Measurements from ENCODE around the gene USP10.
"Not testable (repeated sequence)": the region's sequence is repeated elsewhere in the genome, so short reads cannot be mapped to it uniquely, and the experiment has no call there.

The USP10 gene

GRCh38 chr16:84673561-84673960 lies 26.2 kb upstream of the USP10 start:
- DNase-seq (ENCODE audit: low read depth in 2 of 2), result no peak

DNA sequence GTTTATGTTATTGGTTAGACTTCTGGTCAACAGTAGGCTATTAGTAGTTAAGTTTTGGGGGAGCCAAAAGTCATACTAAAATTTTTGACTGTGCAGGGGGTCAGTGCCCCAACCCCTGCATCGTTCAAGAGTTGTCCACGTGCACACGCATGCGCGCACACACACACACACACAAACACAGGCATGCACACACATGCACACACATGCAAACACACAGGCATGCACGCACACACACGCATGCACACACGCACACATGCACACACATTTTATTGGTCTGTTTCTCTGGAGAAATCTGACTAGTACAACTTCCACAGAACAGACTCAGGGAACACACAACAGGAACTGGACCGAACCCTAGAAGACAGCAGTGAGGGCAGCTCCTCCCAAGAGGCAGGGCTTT lies 24.4 kb upstream of the USP10 start:
- DNase-seq (ENCODE audit: low read depth in 2 of 2), result no peak

- no peak for DNase-seq (ENCODE audit: low read depth in 2 of 2)
Measured at GRCh38 chr16:84675884-84676283, 23.9 kb upstream of the USP10 start.

GRCh38 chr16:84677017-84677803 lies 22.6 kb upstream of the USP10 start:
- no peak for DNase-seq (ENCODE audit: low read depth in 2 of 2)

GRCh38 chr16:84677849-84678248 lies 22.0 kb upstream of the USP10 start:
- no peak for DNase-seq (ENCODE audit: low read depth in 2 of 2)

- DNase-seq (ENCODE audit: low read depth in 2 of 2), result no peak
Measured at GRCh38 chr16:84678541-84678940, 21.3 kb upstream of the USP10 start.

DNA sequence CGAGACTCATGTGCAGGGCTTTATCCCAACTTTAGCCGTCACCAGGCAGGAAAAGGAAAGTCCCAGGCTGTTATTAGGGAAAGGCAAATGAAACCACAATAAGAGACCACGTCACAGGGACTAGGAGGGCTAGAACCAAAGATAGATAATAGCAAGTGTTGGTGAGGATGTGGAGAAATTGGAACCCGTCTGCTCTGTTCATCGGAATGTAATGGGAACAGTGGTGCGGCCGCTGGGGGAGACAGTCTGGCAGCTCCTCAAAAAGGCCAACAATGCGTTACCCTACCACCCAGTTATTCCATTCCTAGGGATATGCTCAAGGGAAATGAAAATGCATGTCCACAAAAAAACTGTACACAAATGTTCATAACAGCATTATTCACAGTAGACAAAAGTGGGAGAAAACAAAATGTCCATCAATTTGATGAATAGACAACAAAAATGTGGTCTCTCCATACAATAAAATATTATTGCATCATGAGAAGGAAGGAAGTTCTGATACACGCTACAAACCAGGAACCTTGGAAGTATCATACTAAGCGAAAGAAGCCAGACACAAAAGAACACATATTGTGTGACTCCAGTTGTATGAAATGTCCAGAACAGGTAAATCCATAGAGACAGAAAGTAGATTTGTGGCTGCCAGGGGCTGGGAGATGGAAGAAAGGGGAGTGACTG lies 19.5 kb upstream of the USP10 start:
- DNase-seq (ENCODE audit: low read depth in 2 of 2), result no peak

DNA sequence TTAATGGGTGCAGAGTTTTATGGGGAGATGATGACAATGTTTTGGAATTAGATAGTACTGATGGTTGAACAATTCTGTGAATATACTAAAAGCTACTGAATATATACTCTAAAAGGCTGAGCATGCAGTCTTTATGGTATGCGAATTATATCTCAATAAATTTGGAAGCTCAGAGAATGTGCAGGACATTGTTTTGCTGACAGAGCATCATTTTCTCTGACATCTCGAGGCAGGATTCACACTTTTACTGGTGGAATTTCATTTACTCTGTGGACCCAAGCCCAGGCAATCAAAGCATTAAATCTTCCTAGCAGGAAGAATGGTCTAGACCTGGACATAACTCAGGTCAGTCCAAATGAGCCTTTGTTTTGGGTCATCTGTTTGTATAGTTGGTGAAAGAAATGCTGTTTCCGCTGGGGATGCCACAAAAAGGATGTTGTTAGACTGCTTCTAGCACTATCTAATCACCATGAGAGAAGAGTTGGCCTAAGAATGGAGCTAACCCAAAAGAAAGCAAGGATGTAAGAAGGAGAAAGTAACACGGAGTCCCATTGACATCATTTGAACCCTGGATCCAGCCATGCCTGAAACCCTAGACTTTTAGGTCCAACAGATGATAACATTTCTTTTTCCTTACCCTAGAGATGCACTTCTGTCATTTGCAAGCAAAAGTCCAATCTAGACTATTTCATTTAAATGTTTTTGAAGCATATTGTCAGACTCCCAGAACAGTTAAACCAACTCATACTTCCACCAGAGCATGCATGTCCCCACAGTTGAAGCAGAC lies 18.8 kb upstream of the USP10 start:
- DNase-seq (ENCODE audit: low read depth in 2 of 2), result no peak

- no peak for DNase-seq (ENCODE audit: low read depth in 2 of 2)
Measured at GRCh38 chr16:84683691-84684591, 15.9 kb upstream of the USP10 start.

- no peak for DNase-seq (ENCODE audit: low read depth in 2 of 2)
Measured at GRCh38 chr16:84684592-84684965, 15.2 kb upstream of the USP10 start.

- DNase-seq (ENCODE audit: low read depth in 2 of 2), result no peak
Measured at GRCh38 chr16:84685210-84685609, 14.6 kb upstream of the USP10 start.

DNA sequence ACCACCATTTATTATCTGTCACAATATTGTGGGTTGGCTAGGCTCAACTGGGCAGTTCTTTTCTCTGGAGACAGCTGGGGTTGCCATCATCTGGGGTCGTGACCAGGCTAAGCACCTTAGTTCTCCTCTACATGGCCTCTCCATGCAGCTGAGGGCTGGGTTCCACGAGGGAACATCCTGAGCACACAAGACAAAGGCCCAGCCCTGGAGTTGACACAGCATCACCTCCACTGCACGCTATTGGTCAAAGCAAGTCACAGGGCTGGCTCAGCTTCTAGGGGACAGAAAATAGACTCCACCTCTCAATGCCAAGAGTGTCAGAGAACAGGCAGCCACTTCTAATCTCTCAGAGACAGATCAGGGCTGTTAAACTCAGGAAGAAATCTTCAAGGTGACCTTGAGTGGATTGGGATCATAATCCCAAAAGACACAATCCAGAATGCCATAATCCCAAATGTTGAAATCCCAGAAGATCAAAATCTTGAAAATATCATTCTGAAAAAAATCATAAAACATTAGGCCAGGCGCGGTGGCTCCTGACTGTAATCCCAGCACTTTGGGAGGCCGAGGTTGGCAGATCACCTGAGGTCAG lies 13.0 kb upstream of the USP10 start:
- DNase-seq (ENCODE audit: low read depth in 2 of 2), result no peak

DNA sequence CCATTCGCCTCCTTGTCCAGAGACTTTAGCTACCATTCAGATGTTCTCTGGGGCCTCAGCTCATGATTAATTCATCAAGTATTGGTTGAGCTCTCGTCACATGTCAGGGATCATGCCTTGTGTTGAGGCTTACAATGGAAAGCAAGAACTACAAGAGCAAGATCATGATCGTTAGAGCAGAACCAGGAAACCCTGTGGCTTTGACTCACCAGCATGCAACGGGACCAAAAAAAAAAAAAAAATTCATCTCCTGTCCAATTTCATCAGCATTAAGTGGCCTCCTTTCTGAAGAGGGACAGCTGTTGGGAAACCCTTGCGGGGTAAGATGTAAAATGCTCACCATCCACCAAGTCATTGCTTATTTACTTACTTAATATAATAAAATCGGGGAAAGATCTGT lies 12.1 kb upstream of the USP10 start:
- DNase-seq (ENCODE audit: low read depth in 2 of 2), result no peak

DNA sequence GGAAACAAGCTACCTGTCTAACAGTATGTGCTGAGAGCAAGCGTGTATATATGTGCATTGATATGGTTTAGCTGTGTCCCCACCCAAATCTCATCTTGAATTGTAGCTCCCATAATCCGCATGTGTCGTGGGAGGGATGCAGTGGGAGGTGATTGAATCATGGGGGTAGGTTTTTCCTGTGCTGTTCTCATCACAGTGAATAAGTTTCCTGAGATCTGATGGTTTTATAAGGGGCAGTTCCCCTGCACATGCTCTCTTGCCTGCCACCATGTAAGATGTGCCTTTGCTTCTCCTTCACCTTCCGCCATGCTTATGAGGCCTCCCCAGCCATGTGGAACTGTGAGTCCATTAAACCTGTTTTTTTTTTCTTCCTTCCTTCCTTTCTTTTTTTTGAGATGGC lies 11.6 kb upstream of the USP10 start:
- not testable (repeated sequence) for DNase-seq (ENCODE audit: low read depth in 2 of 2)

GRCh38 chr16:84689111-84689510 lies 10.7 kb upstream of the USP10 start:
- no peak for DNase-seq (ENCODE audit: low read depth in 2 of 2)

- DNase-seq (ENCODE audit: low read depth in 2 of 2), result no peak
Measured at GRCh38 chr16:84690088-84690819, 9.5 kb upstream of the USP10 start.

GRCh38 chr16:84692451-84693214 lies 7.2 kb upstream of the USP10 start:
- no peak for DNase-seq (ENCODE audit: low read depth in 2 of 2)

GRCh38 chr16:84693869-84694268 lies 5.9 kb upstream of the USP10 start:
- not testable (repeated sequence) for DNase-seq (ENCODE audit: low read depth in 2 of 2)

DNA sequence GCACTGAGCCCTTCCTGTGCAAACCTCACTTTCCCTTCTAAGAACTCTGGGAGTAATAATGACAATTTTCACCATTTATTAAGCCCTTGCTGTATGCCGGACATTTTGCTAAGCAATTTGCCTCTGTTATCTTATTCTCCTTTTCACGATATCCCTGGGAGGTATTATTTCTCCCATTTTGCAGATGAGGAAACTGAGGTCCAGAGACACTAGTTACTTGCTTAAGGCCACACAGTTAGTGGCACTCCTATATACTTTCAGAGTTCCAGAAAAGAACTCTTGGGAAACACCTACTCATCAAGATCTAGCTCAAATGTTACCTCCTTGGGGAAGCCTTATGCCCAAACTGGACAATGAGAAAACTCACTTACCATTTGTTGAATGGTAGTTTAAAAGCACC lies 4.8 kb upstream of the USP10 start:
- no peak for DNase-seq (ENCODE audit: low read depth in 2 of 2)

All from stimulated activated CD8-positive, alpha-beta memory T cell treated with anti-CD3 and anti-CD28 coated beads, Interleukin-7, amount 100 ng/mL, for 4 hours (primary cell).